ENCODE results near the gene TMEM120B. TPM values are rescaled to one million over a fixed set of nuclear protein-coding genes. Genes with fewer than 3 reads are reported as not detected.
"Not testable (repeated sequence)": the region's sequence is repeated elsewhere in the genome, so short reads cannot be mapped to it uniquely, and the experiment has no call there.

The TMEM120B gene
- total and polyA plus RNA-seq, 2 experiments from 2014 or later = 5.5 to 9.5 TPM

GRCh38 chr12:121678305-121678704 lies 34.2 kb upstream of the TMEM120B start:
- Histone ChIP-seq H3K27ac (no peak overlapping the region), H2AFZ (no peak overlapping the region), H3K4me2 (no peak overlapping the region), H3K4me1 (ENCODE audit: insufficient read depth) (no peaks in the 10 kb centered on the region), H3K79me2 (no peaks in the 10 kb centered on the region), H3K36me3 (replicated peaks; ENCODE audit: insufficient read depth, low read depth) (no peaks in the 10 kb centered on the region), H3K9me2 (replicated peaks; ENCODE audit: insufficient read depth) (no peaks in the 10 kb centered on the region), H3K27me3 (no peaks in the 10 kb centered on the region), H3K9me3 (ENCODE audit: low read depth) (no peaks in the 10 kb centered on the region), H4K20me1 (ENCODE audit: insufficient read depth, poor library complexity, severe bottlenecking) (no peaks in the 10 kb centered on the region), H3K4me3 (no peak overlapping the region)
- DNase-seq (ENCODE audit: low spot score) = no peak
- 63% methylated on average over 3 of the region's 3 CpGs for WGBS (ENCODE audit: low lambda C conversion rate, missing lambda C conversion rate)
- TF ChIP-seq, protein P1, sequence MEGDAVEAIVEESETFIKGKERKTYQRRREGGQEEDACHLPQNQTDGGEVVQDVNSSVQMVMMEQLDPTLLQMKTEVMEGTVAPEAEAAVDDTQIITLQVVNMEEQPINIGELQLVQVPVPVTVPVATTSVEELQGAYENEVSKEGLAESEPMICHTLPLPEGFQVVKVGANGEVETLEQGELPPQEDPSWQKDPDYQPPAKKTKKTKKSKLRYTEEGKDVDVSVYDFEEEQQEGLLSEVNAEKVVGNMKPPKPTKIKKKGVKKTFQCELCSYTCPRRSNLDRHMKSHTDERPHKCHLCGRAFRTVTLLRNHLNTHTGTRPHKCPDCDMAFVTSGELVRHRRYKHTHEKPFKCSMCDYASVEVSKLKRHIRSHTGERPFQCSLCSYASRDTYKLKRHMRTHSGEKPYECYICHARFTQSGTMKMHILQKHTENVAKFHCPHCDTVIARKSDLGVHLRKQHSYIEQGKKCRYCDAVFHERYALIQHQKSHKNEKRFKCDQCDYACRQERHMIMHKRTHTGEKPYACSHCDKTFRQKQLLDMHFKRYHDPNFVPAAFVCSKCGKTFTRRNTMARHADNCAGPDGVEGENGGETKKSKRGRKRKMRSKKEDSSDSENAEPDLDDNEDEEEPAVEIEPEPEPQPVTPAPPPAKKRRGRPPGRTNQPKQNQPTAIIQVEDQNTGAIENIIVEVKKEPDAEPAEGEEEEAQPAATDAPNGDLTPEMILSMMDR (IDR thresholded peaks at IDR 0.05; ENCODE audit: poor library complexity) = no peak
- TF ChIP-seq EZH2 (IDR thresholded peaks at IDR 0.05; ENCODE audit: borderline replicate concordance) = no peak
- no peak for TF ChIP-seq EZH2phosphoT487 (IDR thresholded peaks at IDR 0.05; ENCODE audit: low read depth, severe bottlenecking, unreplicated experiment)

DNA sequence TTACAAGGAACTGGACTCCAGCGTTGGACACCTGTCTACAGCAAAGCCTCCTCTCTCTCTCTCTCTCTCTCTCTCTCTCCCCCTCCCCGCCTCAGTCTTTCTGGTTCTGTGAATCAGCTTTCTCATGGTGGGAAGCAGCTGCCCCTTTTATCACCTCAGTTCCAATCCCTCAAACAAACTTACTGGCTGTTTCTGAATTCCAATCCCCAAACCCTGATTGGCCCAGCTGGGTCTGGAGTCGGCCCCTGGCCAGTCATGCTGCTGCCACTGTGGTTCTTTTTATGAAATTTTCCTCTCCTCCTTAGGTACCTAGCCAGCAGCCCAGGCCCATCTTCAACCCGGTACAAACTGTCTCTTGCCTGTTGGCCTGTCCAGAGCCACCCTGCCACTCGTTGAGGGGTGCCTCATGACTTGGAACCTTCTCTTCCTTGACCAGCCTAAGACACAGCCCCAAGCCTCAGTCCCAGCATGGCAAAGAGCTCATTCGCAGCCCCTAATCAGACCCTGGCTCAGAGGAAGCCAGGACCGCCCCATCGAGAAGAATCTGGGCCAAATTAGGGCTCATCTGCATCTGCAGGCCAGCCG lies 33.7 kb upstream of the TMEM120B start:
- H2AFZ ChIP-seq = no peak overlapping the region
- 54% methylated on average over 9 of the region's 9 CpGs for WGBS (ENCODE audit: low lambda C conversion rate, missing lambda C conversion rate)

DNA sequence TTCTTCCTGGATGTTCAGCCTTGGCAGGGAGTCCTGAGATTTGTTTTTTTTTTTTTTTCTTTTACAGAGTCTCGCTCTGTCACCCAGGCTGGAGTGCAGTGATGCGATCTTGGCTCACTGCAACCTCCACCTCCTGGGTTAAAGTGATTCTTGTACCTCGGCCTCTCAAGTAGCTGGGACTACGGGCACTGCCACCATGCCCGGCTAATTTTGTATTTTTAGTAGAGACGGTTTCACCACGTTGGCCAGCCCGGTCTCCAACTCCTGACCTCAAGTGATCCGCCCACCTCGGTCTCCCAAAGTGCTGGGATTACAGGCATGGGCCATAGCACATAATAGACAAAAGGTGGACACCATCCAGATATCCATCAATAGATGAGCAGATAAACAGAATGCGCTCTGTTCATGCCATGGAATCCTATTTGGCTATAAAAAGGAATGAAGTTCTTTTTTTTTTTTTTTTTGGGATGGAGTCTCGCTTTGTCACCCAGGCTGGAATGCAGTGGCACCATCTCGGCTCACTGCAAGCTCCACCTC lies 32.8 kb upstream of the TMEM120B start:
- WGBS (ENCODE audit: low lambda C conversion rate, missing lambda C conversion rate) = 93% methylated on average over 12 of the region's 13 CpGs
- not testable (repeated sequence) for H3K4me3 ChIP-seq; H4K20me1 ChIP-seq (ENCODE audit: insufficient read depth, poor library complexity, severe bottlenecking); H3K9me2 ChIP-seq (replicated peaks; ENCODE audit: insufficient read depth); H3K4me1 ChIP-seq (ENCODE audit: insufficient read depth); H3K27ac ChIP-seq; H3K9me3 ChIP-seq (ENCODE audit: low read depth); H3K36me3 ChIP-seq (replicated peaks; ENCODE audit: insufficient read depth, low read depth); H3K79me2 ChIP-seq; DNase-seq (ENCODE audit: low spot score); H2AFZ ChIP-seq; H3K27me3 ChIP-seq; H3K4me2 ChIP-seq

More for the DNA sequence above, 33.7 kb upstream of the TMEM120B start:
- Histone ChIP-seq H3K4me3 (no peak overlapping the region), H3K27me3 (no peaks in the 10 kb centered on the region), H3K9me3 (ENCODE audit: low read depth) (no peaks in the 10 kb centered on the region), H3K79me2 (no peaks in the 10 kb centered on the region), H3K27ac (no peak overlapping the region), H3K4me2 (no peak overlapping the region), H4K20me1 (ENCODE audit: insufficient read depth, poor library complexity, severe bottlenecking) (no peaks in the 10 kb centered on the region), H3K9me2 (replicated peaks; ENCODE audit: insufficient read depth) (no peaks in the 10 kb centered on the region), H3K36me3 (replicated peaks; ENCODE audit: insufficient read depth, low read depth) (no peaks in the 10 kb centered on the region), H3K4me1 (ENCODE audit: insufficient read depth) (no peaks in the 10 kb centered on the region)
- no peak for DNase-seq (ENCODE audit: low spot score)
- no peak for TF ChIP-seq EZH2phosphoT487 (IDR thresholded peaks at IDR 0.05; ENCODE audit: low read depth, severe bottlenecking, unreplicated experiment)
- no peak for TF ChIP-seq EZH2 (IDR thresholded peaks at IDR 0.05; ENCODE audit: borderline replicate concordance)
- TF ChIP-seq, protein P1 (IDR thresholded peaks at IDR 0.05; ENCODE audit: poor library complexity) = no peak

DNA sequence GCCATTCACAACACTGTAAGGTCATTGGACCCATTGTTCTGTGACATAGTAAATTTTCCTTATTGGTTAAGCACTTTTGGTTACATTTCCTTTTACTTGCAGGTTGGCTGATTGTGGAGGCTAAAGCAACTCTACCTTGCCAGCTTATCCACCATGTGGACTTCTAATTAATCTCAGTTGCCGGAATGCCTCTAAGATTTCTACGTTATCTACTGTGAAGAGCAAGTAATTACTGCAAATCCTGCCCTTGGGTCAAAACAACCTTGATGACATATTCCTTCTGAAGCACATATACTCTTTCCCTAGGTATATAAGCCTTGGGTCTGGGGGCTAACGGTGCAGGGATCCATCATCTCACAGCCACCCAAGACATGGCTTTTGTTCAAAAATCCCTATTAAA lies 23.6 kb upstream of the TMEM120B start:
- Histone ChIP-seq H3K4me2 (no peak overlapping the region), H3K27me3 (no peaks in the 10 kb centered on the region), H3K9me2 (replicated peaks; ENCODE audit: insufficient read depth) (no peaks in the 10 kb centered on the region), H3K4me1 (ENCODE audit: insufficient read depth) (no peaks in the 10 kb centered on the region), H3K9me3 (ENCODE audit: low read depth) (no peaks in the 10 kb centered on the region), H3K79me2 (no peaks in the 10 kb centered on the region), H3K36me3 (replicated peaks; ENCODE audit: insufficient read depth, low read depth) (no peaks in the 10 kb centered on the region), H2AFZ (no peak overlapping the region), H3K4me3 (no peak overlapping the region), H3K27ac (no peak overlapping the region), H4K20me1 (ENCODE audit: insufficient read depth, poor library complexity, severe bottlenecking) (no peaks in the 10 kb centered on the region)
- TF ChIP-seq EZH2 (IDR thresholded peaks at IDR 0.05; ENCODE audit: borderline replicate concordance) (no peak), EZH2phosphoT487 (IDR thresholded peaks at IDR 0.05; ENCODE audit: low read depth, severe bottlenecking, unreplicated experiment) (no peak)
- TF ChIP-seq, protein P1 (IDR thresholded peaks at IDR 0.05; ENCODE audit: poor library complexity) = no peak
- no peak for DNase-seq (ENCODE audit: low spot score)
- WGBS (ENCODE audit: low lambda C conversion rate, missing lambda C conversion rate) = 61% methylated on average over 3 of the region's 3 CpGs
